Activated naive CD4-positive, alpha-beta T cell treated with Interleukin-2 at 50 U/mL for 16 hours (primary cell): ENCODE results near the gene ATXN1.
"Not testable (repeated sequence)": the region's sequence is repeated elsewhere in the genome, so short reads cannot be mapped to it uniquely, and the experiment has no call there.

Source experiments
- DNase-seq: peaks from one replicate; pipeline ENCODE4 v3.0.0-alpha.2; 2020

Gene ATXN1

DNA sequence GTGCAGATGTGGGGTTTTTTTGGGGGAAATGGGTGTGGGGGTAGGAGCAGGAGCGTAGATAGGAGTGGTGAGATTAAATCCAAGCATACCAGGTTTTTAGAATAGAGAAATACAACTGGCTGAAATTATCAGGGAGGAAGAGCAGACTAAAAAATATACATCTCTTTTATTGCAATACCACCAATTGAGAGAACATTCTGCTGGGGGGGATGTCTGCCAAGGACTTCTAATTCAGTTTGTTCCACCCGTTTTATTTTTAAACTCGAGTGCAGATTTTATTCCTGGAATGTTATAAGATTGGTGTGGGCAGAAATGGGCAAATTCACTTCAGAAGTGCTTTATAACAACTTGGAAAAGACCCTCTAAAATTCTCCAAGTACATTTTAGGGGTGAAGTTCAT, 330.2 kb downstream of the ATXN1 start:
- DNase-seq, result no peak

DNA sequence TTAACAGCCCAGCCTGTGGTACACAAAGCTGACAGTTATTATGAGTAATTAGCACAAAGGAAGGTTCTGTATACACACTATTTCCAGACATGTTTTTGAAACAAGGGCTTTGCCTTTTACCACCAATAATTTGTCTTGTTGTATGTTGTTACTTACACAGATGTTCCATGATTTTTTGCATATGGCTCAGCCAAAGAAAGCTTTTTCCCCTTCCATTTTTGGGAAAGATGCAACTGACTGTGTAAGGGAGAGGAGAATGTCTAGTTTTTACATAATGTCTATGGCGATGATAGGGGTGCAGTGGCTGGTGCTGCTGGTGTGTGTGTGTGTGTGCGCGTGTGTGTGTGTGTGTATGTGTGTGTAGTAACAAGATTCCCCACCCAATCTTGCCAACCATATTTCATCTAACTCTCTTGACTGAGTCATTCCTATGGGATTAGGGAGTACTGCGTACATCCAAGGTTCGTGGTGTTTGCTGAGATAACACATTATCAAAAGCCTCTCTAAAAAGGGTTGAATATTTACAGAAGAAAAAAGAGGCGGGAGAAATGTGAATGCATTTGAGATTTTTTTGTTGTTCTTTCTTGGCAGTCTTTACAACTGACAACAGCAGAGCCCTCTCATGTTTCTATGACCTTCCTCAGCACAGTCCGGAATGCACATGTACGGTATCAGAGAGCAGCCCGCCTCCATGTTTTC, 330.7 kb downstream of the ATXN1 start:
- no peak for DNase-seq

DNA sequence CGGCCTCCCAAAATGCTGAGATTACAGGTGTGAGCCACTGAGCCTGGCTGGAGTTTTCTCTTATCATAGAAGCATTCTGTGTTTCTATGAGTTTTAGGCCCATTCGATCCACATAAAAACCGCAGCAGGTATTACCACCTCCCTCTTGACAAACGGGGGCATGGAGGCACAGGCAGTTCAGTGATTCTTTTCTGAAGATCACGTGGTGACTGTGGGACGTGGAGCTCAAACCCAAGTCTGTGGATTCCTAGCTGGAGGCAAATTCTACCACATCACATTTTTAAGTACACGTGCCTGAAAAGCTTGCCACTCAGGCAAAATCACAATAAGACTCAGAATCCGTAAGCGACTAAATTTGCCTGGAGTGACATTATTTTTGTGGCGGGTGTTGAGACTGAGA, 331.6 kb downstream of the ATXN1 start:
- DNase-seq, result no peak

DNA sequence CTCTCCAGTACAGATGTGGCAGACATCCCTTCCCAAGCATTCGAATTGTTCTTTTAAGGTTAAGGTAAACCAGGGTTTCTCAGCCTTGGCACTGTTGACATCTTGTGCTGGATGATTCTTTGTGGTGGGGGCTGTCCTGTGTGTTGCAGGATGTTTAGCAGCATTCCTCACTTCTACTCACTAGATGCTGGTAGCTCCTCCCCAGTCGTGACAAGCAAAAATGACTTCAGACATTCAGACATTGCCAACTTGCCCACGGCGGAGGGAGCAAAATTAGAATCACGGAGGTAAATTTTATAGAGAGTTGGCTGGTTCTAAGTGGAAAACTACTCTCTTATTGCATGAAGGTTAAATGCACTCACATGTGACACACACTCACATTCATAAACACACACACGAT, 334.1 kb downstream of the ATXN1 start:
- DNase-seq, result no peak

DNA sequence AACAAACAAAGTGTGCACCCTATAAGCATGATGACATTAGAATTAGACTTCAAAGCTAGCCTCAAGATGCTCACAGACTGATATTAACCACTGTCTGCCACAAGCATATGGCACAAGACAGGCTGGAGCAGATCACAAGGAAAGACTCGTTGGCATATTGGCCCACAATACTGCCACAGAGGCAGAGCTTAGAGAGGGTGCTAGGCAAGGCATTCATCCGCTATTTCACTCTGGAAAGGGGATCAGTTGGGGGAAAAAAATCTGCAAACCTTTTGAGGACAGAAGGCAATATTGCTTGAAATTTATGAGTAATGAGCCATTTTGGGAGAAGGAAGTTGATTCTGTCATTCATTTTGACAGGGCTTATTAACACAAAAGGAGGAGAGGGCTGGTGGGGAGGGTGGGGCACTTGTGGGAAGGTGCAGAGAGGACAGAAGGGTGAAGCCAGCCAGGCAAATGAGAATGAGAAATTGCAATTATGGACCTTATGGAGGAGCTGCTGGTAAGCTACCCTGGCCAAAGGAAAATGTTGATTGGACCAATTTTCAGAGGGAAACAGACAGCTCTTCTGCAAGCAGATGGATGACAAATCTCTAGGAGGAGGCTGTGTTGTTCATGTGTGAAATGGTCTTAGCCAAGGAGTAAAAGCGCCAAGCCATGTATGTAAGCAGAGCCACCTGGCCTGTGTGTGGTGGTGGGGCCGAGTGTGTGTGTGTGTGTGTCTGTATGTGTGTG, 335.2 kb downstream of the ATXN1 start:
- no peak for DNase-seq

DNA sequence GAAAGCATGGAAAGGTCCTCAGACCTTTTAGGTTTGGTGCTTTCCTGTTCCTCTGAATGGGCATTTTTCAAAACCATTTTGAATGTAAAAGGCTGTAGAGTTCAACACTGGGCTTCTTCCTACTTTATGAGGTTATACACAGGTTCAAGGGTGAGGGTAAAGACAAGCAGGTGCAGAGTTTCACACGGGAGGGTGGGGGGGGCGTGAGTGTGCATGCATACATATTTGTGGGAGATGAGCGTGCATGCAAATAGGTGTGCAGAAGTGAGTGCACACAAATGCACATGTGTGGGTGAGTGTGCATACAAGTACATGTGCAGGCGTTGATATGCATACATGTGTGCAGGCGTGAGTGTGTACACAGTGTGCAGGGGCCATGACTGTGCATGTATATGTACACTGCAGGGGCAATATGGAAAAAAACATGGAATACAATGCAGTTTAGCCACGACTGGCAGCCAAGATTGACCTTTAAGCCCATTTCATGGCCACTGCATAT, 339.7 kb downstream of the ATXN1 start:
- no peak for DNase-seq

DNA sequence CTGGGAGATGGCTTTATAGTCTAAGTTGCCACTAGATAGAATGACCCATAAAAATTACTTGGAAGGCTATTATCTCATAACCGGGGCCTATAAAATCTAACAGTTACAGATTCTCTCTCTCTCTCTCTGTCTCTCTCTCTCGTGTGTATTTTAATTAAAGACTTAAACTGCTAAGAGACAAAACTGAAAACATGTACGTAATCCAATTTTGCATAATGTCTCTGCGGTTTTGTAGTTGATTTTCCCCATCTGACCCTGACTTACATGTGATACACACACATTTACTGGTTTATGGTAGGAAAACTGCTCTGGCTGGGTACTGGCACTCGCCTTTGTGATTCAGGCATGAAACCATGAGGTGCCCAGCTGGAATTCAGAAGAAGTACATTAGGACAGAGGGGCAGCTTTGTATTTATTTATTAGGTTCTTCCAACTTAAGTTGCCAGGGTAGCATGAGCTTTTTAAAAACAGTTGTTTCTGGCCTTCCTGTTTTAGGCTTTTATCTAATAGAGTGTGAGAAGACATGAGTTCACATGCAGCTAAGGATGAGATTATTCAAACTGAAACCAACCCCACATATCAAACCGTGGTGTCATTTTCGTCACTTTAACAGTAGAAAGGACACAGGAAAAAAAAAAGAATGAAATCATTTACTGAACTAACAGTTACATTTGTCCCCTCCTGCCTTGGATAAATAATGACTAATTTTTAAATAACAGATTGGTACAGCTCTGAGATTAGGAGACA, 340.4 kb downstream of the ATXN1 start:
- peak; percentile 66 for DNase-seq

DNA sequence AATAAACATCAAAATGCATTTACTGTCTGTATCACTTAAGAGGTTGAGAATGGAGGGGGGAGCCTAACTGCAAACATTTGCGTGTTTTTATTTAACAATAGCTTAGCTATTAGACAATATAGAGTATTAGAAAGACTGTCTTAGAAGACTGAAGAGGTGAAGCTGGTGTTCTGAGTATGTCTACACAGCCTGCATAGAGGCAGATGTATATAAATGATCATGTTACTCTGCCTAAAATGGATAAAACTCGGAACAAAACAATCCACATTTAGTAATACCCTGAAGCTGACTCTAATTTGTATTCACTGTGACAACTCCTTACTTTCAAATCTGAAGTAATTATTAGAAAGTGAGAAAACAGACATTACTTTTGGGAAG, 340.9 kb downstream of the ATXN1 start:
- no peak for DNase-seq

DNA sequence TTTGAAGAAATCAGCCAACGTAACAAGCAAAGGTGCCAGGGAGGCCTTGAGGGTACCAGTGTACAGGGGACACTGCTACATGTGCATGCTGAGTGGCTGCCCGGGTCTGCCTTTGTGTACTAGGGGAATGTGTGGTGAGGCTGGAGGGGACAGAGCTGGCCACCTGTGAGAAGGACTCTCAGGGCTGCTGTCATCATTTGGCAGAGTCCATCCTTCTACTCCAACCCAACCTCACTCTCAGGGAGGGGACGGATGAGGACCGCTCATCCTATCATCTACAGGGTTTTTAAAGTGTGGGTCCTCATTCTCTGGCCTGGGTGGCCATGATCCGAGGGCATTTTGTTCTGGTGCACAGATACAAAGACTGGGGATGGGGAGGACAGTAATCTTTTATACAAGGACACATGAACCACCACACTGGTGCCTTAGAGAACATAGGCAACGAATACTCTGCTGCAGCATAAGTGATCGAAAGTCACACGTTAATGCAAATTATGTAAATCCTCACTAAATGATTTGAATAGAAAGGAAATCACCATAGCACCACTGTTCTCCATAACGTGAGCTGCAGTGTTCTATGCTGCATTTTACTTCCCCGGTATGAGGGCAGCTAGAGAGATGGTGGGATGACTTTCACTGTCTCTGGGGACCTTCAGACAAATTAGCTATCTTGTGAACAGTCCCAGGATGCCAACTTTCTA, 341.5 kb downstream of the ATXN1 start:
- DNase-seq, result no peak

DNA sequence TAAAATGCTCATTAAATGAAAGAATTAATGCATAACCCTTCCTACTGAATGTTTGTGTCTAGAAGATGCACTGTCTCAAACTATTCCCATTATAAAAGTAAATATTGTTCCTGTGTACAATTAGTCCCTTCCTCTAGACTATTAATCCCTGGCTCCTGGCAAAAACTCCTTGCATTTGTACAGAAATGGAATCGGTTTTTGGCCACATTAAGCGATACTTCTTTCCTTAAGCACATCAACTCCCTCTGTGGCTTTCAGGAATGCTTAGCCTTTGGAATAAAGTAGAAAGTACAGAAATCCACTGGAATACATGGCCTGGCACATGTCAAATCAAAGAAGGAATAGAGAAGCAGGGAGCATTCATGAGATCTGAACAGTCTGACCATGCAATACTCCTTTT, 343.1 kb downstream of the ATXN1 start:
- DNase-seq, result no peak

DNA sequence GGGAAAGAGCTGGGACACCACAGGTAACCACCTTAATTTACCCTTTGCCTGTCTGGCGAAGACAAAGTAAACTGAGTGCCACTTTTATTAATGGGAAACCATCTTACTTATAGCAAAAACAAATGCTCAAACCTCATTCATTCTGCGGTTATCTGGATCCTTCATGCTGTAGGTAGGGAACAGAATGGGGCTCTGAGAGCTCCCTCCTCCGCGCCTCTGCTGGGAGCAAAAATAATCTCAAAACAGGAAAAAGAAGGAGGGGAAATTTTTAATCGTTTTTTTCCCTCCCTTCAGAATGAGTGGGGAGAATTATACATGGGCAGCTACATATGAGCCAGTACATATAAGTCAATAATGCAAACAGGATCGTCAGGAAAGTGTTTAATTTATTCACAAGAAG, 345.6 kb downstream of the ATXN1 start:
- no peak for DNase-seq

DNA sequence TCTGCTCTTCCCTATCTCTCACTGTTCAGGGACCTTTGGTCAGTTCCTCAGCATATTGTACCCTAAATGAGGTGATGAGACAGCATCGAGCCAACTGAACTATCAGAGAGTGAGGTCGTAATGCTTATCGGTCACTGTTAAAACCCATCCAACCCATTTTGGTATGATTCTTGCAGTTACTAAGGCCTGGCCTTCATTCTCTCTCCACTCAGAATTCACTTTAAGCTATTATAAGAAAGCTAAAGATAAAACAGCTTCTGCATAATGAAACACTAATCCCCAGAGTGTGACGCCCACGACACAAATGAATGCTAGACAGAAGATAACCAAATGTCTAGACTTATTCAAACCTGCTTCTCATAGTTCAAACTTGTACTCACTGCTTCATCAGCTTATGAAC, 347.1 kb downstream of the ATXN1 start:
- DNase-seq, result peak; percentile 62

DNA sequence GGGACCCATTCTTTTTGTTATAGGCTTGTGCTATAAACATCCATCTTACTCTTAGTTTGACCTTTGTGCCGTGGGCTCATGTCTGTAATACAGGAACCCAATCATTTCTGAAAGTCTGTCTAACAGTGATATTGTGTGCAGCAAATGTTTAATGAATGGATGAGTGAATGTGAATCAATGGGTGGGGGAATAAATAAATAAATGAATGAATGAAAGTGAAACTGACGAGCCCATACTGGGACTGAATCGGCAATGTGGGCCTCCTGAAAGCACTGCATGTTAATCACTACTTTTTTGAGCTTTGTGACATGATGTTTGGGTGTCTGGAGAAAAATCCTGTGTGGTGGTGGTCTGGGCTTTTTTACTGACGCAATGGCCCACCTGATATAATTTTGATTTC, 347.9 kb downstream of the ATXN1 start:
- DNase-seq, result peak; percentile 62

DNA sequence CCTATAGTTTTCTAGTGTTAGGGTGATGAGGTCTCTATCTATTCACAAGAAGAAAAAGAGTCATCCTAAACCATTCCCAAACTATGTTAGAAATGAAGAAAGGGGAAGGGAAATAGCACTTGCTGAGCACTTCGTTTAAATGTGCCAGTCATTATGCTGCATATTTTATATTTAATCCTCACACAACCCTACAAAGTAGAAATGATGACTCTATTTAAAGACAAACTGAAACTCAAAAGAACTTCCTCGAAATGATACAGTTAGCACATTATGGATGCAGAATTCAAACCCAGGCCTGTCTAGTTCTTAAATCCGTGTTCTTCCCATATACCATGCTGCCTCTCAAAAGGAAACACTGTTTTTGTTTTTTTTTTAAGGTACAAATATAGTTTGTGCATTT, 348.3 kb downstream of the ATXN1 start:
- no peak for DNase-seq

DNA sequence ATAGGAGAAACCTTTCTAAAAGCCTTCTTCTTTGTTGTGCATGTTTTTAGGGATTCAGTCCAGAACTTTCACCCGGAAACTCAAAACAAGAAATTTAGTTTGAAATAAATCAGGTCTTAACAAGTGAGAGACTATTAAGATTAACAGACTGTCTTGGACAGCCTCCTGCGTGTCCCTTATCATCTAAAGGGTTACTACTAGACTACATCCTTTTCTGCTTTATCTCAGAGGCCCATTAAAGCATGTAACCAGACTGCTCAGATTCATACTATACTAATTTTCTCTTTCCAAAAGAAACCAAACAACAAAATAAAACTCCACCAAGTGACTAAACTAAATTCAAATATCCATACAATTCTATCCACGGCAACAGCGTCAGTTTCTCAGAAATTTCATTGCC, 349.1 kb downstream of the ATXN1 start:
- no peak for DNase-seq

DNA sequence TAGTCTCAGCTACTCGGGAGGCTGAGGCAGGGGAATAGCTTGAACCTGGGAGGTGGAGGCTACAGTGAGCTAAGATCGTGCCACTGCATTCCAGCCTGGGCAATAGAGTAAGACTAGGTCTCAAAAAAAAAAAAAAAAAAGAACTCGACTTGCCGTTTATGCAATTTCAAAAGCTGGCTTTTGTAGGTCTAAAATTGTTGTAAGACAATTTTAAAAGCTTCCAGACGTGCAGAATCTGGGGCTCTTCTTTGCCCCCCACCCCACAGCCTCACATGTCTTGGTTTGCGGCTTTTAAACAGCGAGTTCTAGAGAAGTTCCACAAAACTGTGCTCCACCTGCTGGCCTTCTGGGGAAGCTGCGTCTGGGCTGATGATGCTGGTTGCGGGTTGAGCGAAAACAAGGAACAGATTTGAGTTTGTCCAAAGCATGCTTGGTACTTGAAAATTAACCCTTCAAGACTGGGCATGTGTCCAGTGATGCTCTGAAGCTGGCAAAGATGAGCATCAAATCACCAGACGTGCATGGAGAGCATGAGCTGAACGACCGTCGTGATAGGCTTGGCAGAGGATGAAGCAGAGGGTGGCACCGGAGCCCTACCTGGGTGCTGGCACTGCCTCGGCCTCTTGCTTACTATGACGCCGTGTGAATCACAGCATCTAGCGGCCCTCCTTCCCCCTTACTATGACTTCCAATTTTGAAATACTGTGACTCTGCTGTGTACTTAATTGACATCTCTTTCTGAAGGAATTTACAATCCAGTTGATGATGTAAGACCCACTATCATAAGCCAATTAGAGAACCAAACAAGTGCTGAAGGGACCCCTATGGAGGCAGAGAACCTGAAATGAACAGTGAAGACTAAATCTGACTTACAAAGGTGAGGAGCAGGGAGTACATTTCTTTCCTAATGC, 351.5 kb downstream of the ATXN1 start:
- DNase-seq, result peak; percentile 61

DNA sequence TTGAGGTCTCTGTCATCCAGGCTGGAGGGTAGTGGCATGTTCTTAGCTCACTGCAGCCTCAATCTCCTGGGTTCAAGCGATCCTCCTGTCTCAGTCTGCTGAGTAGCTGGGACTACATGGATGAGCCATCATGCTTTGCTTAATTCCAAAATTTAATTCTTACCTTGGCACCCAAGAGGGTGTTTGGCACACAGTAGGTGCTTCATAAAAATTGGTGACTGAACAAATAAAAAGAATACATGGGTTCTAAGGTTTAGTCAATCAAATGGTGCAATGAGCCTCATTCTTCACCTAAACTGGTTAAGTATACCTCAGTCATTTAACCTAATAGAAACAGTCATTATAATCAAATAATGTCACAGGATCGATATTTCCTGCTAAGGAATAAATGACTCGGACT, 352.5 kb downstream of the ATXN1 start:
- no peak for DNase-seq

DNA sequence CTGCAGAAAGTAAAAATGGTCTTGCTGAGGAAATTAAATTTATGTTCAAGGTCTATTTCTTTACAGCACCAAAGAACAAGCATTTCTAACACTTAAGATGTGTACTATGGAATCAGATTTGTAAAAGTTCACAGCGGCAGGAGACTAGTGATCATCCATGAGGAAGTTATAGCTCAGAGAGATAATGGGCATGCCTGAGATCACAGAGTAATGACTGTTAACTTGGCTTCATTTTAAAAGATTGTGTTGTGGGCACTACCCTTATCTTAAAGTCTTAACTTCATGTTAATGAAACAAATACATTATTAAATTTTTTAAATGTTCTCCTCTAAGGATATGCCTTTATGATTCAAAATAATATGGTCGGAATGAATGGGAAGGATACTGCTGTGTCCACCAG, 354.3 kb downstream of the ATXN1 start:
- DNase-seq, result no peak

DNA sequence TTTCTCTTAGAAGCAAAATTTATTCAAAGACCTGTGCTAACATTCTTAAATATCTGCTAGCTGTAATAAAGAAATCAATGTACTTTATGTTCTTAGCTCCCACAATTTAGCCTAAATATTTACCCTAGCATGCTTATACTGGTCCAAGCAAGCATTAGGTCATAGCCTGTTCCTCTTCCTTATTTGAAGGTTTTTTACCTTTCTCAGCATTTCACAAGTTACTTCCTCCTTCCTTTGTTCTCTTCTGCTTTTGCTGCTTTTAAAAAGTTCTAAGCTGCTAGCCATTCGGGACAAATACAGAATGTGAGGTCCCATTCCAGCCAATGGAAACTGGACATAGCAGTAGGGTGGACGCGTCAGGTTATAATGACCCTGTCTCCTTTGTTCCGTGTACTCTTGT, 354.7 kb downstream of the ATXN1 start:
- DNase-seq, result not testable (repeated sequence)

DNA sequence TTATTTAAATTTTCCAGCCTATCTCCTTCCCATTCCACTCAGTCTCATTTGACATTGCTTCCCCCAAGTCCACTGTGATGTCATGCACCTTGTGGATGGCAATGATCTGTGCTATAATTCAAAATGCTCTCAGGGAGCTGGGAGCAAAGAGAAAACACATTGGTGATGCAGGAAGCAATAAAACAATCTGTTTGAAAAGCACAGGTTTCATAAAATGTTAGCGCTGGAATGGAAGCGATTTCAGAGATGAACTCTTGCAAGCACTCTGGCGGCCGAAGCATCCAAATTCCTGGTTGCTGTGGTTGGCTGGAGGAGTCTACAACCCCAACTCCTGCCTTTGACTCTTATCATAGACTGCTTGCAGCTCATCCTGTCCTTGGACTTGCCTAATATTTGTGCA, 355.9 kb downstream of the ATXN1 start:
- no peak for DNase-seq

DNA sequence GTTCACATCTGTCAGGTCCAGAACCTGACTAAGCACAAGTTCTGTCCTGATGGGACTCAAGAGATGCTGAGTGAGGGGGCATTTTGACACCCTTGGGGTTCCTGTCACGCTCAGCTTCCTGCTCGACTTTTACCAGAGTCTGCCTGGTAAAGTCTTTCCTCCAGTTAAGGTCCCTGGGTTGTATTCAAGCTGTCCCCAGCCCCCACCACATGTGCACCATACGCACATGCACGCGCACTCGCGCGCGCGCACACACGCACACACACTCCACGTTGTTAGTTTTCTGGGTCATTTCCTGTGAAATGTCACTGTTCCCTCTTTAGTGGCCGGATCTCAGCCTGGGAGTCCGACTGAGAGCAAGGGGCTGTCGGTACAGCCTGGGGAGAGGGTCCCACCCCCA, 356.8 kb downstream of the ATXN1 start:
- no peak for DNase-seq

DNA sequence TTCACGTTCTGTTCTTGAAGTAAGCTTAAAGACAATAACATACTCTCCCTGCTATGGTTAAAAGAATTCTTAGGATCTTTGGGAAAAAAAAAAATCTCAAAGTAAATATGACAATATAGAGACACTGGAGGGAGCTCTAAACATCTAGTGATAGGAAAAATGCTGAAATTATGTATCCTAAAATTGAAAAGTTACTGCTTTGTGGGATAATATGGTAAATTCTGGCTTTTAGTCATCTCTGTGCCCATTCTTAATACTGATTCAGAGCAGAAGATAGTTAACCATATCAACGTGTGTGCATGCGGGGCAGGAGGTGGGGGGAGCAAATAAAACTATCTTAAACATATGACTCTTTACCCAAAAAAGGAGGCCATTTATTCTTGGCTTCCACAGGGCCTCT, 357.4 kb downstream of the ATXN1 start:
- no peak for DNase-seq
